ENCODE results near the gene SLC12A4.

- no peak for TF ChIP-seq JUN (IDR thresholded peaks at IDR 0.05)
- no peak for TF ChIP-seq CTCF (IDR thresholded peaks at IDR 0.05)
- no peak for TF ChIP-seq HEYL (CRISPR knock-in tag; IDR thresholded peaks at IDR 0.05)
- TF ChIP-seq ESRRA (IDR thresholded peaks at IDR 0.05; ENCODE audit: borderline replicate concordance, low read length), result no peak
- no peak for TF ChIP-seq CBX2 (IDR thresholded peaks at IDR 0.05; ENCODE audit: borderline replicate concordance, low read depth)
Observed at GRCh38 chr16:67989322-67990017, 21.0 kb upstream of the SLC12A4 start.

Measured in A549 (cell line).